Cardiac muscle cell (in vitro differentiated cells and primary cell): ENCODE measurements around the gene PARN. TPM values are rescaled to one million over a fixed set of nuclear protein-coding genes. Genes with fewer than 3 reads are reported as not detected.

Experiments used
- DNase-seq, 2 donors: peaks; one replicate each; pipeline versions ENCODE4 v3.0.0 to v3.0.0-alpha.2; 2010 to 2017; ENCODE audit warnings: low read depth in 1 of 2, low spot score in 1 of 2
- H3K27ac ChIP-seq: fragments of 200-600 bp; sonication (generic); 2 replicates; pipeline ENCODE4 v1.5.1; 2016
- H3K27me3 ChIP-seq: fragments of 200-600 bp; sonication (generic); 2 replicates; pipeline ENCODE4 v1.6.0; 2016; ENCODE audit warnings: control low read depth
- H3K36me3 ChIP-seq: fragments of 200-600 bp; sonication (generic); 2 replicates; pipeline ENCODE4 v1.5.1; 2016; ENCODE audit warnings: control low read depth
- H3K4me1 ChIP-seq: fragments of 200-600 bp; sonication (generic); 2 replicates; pipeline ENCODE4 v1.8.1; 2017; ENCODE audit warnings: low read depth, mild to moderate bottlenecking, mixed run types
- H3K4me3 ChIP-seq: fragments of 200-600 bp; sonication (generic); 2 replicates; pipeline ENCODE4 v1.5.1; 2016; ENCODE audit warnings: mild to moderate bottlenecking
- H3K9me3 ChIP-seq: fragments of 200-600 bp; sonication (generic); 2 replicates; pipeline ENCODE4 v1.5.1; 2017; ENCODE audit warnings: low read depth, mild to moderate bottlenecking, control low read depth
- CTCF ChIP-seq: IDR thresholded peaks from 2 replicates; pipeline ENCODE4 v1.5.1; 2012; ENCODE audit warnings: low read depth, mild to moderate bottlenecking, low read length
- polyA plus RNA-seq: library from polyadenylated mRNA; unstranded; fragments of >200 nt; fragmentation: Nextera tagmentation; extraction: Ambion mirVana; gene quantifications from 2 replicates; pipeline ENCODE4 v1.2.1, GENCODE V29; 2016
- total RNA-seq: library from RNA; depleted of rRNA; stranded (reverse); fragments of >200 nt; gene quantifications from 2 replicates; pipeline ENCODE4 v1.2.3, GENCODE V29; 2016

Gene PARN
- total and polyA plus RNA-seq, 2 experiments from 2014 or later: 22.4 to 36.3 TPM

DNA sequence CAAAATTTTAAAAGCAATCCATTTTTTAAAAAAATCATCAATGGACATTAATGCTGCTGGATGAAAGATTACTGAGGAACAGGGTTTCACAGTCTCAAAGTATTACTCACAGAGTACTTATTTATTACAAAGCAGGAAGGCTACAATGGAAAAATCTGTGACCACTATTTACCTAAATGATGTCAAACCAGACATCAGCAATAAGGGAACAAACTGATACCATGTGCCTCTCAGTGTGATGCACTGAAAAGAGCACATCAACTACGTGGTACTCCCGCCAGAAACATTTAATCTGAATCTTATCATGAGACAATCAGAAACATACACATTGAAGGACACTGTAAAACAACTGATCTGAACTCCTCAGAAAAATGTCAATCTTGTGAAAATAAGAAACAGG, 124.2 kb downstream of the PARN start:
- no peak overlapping the region for H3K4me3 ChIP-seq
- peaks cover 18% of the 10 kb centered on the region for H3K4me1 ChIP-seq
- peak in 1 of 2 donors; percentile 63 for DNase-seq
- TF ChIP-seq CTCF: no peak
- no peaks in the 10 kb centered on the region for H3K9me3 ChIP-seq
- H3K36me3 ChIP-seq: no peaks in the 10 kb centered on the region
- no peaks in the 10 kb centered on the region for H3K27me3 ChIP-seq
- H3K27ac ChIP-seq: no peak overlapping the region

GRCh38 chr16:14502932-14503741, 126.9 kb downstream of the PARN start:
- H3K36me3 ChIP-seq: no peaks in the 10 kb centered on the region
- H3K9me3 ChIP-seq: no peaks in the 10 kb centered on the region
- H3K27ac ChIP-seq: no peak overlapping the region
- H3K27me3 ChIP-seq: no peaks in the 10 kb centered on the region
- H3K4me3 ChIP-seq: no peak overlapping the region
- peaks cover 14% of the 10 kb centered on the region for H3K4me1 ChIP-seq
- no peak for TF ChIP-seq CTCF
- peak in 1 of 2 donors; percentile 57 for DNase-seq

DNA sequence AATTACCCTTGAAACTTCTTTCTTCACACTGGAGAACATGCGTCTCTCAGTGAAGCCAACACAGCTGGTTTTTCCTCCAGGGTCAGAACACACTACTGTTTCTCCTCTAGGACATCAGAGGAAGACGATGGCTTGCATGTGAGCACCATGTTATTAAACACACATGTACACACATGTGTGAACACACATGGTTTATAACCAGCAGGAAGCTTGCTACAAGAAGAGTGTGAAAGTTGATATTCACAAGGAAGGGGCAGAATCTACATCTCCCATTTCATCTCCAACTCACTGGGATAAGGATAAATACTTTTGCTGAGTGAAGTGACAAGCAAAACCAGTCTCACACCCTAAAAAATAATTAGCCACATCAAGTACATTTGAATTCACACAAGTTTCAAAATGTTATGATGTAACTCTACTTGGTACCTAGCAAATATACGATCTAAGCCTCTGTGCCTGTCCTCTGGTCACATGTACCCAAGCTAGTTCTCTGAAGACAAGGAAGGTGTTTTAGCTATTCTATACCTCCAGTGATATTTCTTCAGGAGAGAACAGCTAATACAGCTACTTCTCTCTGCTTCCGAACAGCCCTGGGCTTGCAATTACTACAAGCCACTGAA, 127.7 kb downstream of the PARN start:
- DNase-seq: no peak
- no peak for TF ChIP-seq CTCF
- Histone ChIP-seq H3K27me3 (no peaks in the 10 kb centered on the region), H3K9me3 (no peaks in the 10 kb centered on the region), H3K4me1 (peaks cover 14% of the 10 kb centered on the region), H3K36me3 (no peaks in the 10 kb centered on the region), H3K4me3 (no peak overlapping the region), H3K27ac (peak overlapping the region; percentile 10)

- DNase-seq: peak; percentile 64 to 98
- H3K9me3 ChIP-seq: no peaks in the 10 kb centered on the region
- no peaks in the 10 kb centered on the region for H3K27me3 ChIP-seq
- H3K4me3 ChIP-seq: no peak overlapping the region
- peak overlapping the region; percentile 10 for H3K27ac ChIP-seq
- H3K36me3 ChIP-seq: no peaks in the 10 kb centered on the region
- TF ChIP-seq CTCF: no peak
- H3K4me1 ChIP-seq: peaks cover 19% of the 10 kb centered on the region
Observed at GRCh38 chr16:14501331-14502255, 128.5 kb downstream of the PARN start.

DNA sequence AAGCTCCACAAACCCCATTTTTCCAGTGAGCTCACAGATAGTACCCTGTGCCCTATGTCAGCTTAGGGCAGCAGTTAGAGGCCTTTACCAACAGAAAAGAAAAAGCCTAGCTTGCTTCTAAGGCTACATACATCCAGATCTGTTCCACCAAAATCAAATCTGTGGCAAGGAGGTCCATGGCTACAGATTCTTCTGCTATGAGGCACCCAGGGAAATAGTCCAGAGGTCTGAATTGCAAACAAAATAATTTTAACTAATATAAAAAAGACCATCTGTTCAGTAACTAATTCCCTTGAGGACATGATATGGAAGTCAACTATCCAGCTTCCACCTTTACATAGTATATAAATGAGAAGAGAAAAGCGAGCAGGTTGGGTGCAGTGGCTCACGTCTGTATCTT, 129.3 kb downstream of the PARN start:
- Histone ChIP-seq H3K27ac (no peak overlapping the region), H3K9me3 (no peaks in the 10 kb centered on the region), H3K27me3 (no peaks in the 10 kb centered on the region), H3K36me3 (no peaks in the 10 kb centered on the region), H3K4me3 (no peak overlapping the region), H3K4me1 (peaks cover 26% of the 10 kb centered on the region)
- no peak for DNase-seq
- no peak for TF ChIP-seq CTCF
